ENCODE results near the gene KPRP.

Gene KPRP

DNA sequence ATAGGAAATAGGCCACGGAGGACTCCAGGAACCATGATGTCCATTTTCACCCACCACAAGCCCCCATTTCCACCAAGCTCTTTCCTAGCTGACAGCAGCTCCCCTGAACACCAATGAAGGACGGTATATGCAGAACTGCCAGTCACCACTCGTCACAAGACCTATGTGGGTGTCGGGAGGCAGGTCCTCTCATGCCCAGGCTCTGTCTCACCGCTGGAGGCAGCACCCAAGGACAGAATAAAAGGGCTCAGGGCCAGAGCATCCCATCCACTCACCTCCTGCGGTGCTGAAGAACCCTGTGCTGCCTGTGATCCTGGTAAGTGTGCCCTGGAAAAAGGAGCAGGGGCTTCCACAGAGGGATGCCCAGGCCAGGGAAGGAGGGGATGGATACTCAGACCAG, 17.1 kb downstream of the KPRP start, which contains the start of gene LCE1F:
LCE1F (plus strand) TSS at position 266 of the 400 bp plus-strand sequence. CDS start 1,232 bp downstream, outside the sequence.
- no peak for DNase-seq (ENCODE audit: low spot score)

DNA sequence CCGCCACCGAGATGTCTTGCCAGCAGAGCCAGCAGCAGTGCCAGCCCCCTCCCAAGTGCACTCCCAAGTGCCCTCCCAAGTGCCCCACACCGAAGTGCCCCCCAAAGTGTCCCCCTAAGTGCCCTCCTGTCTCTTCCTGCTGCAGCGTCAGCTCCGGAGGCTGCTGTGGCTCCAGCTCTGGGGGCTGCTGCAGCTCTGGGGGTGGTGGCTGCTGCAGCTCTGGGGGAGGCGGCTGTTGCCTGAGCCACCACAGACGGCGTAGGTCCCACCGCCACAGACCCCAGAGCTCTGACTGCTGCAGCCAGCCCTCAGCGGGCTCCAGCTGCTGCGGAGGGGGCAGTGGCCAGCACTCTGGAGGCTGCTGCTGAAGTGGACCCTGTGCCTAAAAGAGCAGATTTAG, 18.5 kb downstream of the KPRP start:
- no peak for DNase-seq (ENCODE audit: low spot score)

DNA sequence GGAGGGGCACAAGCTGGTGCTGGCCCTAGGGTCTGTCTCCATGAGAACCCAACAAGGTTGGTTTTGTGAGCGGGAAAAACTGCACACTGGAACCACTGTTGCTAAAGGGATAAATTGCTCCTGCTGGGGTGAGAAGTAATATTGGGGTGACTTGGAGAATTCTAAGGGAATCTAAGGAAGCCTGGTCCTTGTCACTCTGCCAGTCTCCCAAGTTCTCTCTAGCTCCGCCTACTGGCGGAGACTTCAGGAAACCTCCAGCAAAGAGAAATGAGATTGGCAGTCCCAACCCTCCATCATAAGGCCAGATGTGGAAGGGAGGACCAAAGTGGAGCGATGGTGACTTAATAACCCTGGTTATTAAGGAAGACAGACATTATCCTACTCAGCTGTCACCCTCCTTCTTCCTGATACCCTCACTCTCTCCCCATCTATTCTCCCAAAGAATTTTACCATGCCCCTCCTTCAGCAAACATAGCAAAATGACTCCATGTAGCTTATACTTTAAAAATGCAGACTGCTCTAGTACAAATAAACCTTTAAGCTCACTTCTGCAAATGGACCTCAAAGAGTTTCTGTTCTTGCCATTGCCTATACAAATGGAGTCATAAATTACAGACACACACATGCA, 19.8 kb downstream of the KPRP start:
- DNase-seq (ENCODE audit: low spot score), result no peak

DNA sequence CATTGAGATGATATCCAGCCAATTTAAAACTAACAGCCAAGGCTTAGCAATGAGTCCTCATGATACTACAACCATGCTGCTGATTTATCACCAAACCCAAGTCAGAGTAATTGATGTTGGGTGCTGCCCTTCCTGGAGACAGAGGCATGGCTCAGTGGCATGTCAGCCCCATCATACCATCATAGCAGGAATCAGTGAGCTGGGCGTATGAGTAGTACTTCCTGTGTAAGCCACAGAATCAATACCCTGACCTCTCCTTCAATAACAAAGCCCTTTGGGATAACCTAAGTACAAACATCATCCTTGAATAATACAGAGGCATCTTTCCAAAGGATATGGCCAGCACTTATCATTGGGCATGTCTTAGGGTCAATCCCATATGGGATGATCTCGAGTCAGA, 25.3 kb downstream of the KPRP start:
- DNase-seq (ENCODE audit: low spot score), result no peak

DNA sequence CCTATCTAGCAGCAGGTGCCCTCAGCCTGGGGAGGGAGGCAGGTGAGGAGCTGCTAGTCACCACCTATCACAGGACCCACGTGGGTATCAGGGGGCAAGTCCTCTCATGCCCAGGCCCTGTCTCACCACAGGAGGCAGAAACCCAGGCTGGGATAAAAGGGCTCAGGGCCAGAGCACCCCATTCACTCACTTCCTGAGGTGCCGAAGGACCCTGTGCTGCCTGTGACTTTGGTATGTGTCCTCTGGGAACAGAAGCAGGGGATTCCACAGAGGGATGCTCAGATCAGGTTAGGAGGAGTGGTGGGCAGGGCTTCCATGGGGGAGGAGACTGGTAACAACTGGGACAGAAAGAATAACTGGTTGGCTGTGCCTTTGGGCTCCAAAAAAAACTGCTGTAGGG, 28.3 kb downstream of the KPRP start, which contains the start of gene LCE1E:
LCE1E (plus strand) TSS at position 181 of the 400 bp plus-strand sequence. CDS start 1,043 bp downstream, outside the sequence.
- DNase-seq (ENCODE audit: low spot score), result no peak

DNA sequence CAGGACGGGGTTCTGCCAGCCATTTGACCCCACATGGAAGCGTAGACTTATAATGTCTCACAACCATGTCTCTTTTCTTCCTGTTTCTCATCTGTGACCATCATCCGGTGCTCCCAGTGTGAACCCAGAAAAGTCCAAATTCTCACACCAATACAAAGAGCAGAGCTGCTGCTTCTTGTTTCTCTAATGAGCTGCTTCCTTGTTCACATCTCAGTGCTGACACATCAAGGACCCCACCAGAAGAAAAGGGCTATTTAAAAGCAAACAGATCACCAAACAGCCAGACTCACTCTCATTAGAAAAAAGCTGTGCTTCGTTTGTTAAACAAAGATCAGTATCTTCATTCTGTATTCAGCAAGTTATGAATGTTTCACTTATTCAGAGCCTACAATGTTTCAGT, 37.9 kb downstream of the KPRP start:
- no peak for DNase-seq (ENCODE audit: low spot score)

DNA sequence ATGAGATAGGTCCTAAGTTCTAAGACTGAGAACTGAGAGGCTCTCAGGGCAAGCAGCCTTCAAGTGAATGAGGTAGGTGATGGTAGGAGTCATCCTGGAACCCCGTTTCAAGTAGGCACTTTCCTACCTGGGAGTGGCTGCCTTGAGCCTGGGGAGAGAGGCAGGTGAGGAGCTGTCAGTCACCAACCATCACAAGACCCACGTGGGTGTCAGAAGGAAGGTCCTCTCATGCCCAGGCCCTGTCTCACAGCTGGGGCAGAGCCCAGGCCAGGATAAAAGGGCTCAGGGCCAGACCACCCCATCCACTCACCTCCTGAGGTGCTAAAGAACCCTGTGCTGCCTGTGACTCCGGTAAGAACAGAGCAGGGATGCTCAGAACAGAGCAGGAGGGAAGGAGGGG, 38.6 kb downstream of the KPRP start, which contains the start of gene LCE1D:
LCE1D (plus strand) TSS at position 301 of the 400 bp plus-strand sequence. CDS start 1,074 bp downstream, outside the sequence.
- DNase-seq (ENCODE audit: low spot score), result no peak

DNA sequence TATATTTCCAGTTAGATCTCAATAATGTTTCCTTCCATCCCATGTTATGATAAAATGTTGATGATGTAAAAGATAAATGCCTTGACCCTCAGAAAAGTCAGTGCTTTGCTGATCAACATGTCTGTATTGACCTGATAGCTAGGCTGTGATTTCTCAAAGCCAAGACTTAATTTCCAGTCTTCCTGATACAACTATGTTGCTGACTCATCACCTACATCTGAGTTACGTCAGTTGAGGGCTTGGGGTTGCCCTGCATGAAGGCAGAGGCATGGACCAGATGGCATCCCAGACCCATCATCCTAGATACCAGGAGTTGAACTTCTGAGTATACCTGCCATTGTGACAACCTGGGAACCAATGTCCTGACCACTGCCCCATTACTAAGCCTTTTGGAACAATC, 43.5 kb downstream of the KPRP start:
- no peak for DNase-seq (ENCODE audit: low spot score)

DNA sequence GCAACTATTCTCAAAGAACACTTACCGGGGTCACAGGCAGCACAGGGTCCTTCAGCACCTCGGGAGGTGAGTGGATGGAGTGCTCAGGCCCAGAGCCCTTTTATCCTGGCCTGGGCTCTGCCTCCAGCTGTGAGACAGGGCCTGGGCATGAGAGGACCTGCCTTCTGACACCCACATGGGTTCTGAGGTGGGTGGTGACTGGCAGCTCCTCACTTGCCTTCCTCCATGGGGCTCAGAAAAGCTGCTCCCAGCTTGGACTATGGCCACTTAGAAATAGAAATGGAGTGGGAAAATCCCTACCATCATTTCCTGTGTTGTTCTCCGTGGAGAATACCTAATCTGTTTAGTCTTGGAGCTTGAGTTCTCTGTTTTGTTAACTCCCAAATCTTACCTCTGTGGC, 48.8 kb downstream of the KPRP start, which contains the start of gene LCE1C:
LCE1C (minus strand) TSS at position 76 of the 400 bp plus-strand sequence. CDS start 1,173 bp downstream, outside the sequence.
- no peak for DNase-seq (ENCODE audit: low spot score)

DNA sequence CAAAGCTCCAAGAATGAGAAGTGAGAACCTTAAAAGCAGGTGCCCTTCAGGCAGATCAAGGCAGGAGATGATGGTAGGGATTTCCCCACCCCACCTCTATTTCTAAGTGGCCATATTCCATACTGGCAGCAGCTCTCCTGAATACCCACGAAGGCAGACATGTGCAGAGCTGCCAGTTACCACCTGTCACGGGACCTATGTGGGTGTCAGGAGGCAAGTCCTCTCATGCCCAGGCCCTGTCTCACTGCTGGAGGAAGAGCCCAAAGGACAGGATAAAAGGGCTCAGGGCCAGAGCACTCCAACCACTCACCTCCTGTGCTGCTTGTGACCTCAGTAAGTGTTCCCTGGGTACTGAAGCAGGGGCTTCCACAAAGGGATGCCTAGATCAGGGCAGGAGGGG, 53.2 kb downstream of the KPRP start:
- DNase-seq (ENCODE audit: low spot score), result no peak

Data from CD4-positive, alpha-beta T cell treated with Interleukin-2 at 100 ng/mL for 4 hours (primary cell).